ENCODE results near the gene UBL5. TPM values are rescaled to one million over a fixed set of nuclear protein-coding genes. Genes with fewer than 3 reads are reported as not detected.
A peak's percentile ranks its signal among the peaks of the same experiment; 100 is the strongest.
"Not testable (repeated sequence)": the region's sequence is repeated elsewhere in the genome, so short reads cannot be mapped to it uniquely, and the experiment has no call there.

The UBL5 gene
- total RNA-seq: 331 and 335 TPM in 2 replicates

DNA sequence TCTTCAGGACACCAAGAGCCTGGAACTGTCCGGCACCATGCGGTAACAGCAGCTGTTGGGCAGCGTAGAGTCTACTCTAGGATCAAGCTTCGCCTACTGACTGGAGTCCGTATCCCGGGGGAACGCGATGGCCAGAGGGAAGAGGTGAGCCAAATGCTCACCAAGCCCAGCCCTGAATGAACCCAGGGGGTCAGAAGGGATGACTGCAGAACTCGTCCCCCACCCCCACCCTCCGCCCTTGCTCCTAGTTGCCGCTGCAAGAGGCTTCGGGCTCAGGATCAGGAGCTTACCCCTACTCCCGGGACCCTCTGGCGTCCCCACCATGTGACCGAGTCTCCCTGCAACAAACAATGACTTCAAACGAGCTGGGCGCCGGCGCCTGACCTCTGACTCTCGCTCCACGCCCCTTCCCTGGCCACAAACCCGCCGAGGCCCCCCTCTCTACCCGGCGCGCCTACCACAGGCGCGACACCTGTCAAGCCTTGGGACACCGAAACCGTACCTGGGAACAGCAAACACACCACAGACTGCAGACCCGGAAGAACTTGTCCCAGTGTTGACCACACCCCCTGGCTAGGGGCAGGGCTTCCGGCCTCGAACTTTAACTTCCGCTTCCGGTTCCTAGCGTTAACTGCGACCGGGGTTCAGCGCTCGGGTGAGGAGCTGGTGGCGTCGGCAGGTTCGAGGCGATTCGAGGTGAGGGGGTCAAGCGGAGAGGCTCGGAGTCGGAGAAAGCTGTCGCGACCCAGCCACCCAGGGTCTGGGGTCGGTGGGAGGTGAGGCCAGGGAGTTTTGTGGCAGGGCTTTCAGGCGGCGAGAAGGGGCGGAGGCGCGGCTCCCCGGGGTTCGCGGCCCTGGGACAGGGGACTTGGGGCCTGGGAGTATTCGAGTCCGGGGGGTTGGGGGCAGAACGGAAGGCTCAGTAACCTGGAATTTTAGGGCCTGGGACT lies at the start of gene UBL5:
Gene UBL5 (plus strand): TSS at position 630 of the 950 bp plus-strand sequence. CDS start 420 bp downstream, outside the sequence.
- no peaks in the 10 kb centered on the region for H3K9me3 Mint-ChIP-seq
- peaks cover 14% of the 10 kb centered on the region for H3K4me1 Mint-ChIP-seq (ENCODE audit: low read depth)
- H3K27ac Mint-ChIP-seq: peak within 1 kb of the TSS; percentile 93
- peaks cover 29% of the 10 kb centered on the region for H3K36me3 Mint-ChIP-seq (ENCODE audit: low read depth)
- DNase-seq (ENCODE audit: low spot score): peak; percentile 86
- H3K27me3 Mint-ChIP-seq (ENCODE audit: low read depth): no peaks in the 10 kb centered on the region
- H3K4me3 Mint-ChIP-seq (ENCODE audit: low read depth): peak within 1 kb of the TSS; percentile 99
- intact Hi-C loops (cut with micrococcal nuclease): loop anchor here (1.0 kb wide), 1 partner anchor 8 kb away; the partner anchor contains the start of gene FBXL12

DNA sequence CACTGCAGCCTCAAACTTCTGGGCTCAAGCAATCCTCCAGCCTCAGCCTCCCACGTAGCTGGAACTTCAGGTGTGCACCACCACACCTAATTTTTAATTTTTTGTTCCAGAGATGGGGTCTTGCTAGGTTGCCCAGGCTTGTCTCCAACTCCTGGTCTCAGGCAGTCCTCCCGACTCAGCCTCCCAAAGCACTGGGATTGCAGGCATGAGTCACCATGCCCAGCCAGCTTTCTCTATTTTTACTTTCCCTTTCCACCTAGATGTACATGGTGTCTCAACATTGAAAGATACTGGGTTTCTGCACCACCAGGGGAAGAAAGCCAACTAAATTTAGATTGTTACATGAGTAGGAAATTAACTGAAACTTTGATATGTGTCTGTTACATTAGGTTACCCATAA lies 45.4 kb upstream of the UBL5 start:
- intact Hi-C loops (cut with micrococcal nuclease): no loop called here
- no peak overlapping the region for H3K27ac Mint-ChIP-seq
- peaks cover 16% of the 10 kb centered on the region for H3K4me1 Mint-ChIP-seq (ENCODE audit: low read depth)
- peaks cover 9% of the 10 kb centered on the region for H3K9me3 Mint-ChIP-seq
- H3K4me3 Mint-ChIP-seq (ENCODE audit: low read depth): no peak overlapping the region
- H3K27me3 Mint-ChIP-seq (ENCODE audit: low read depth): no peaks in the 10 kb centered on the region
- peaks cover 3% of the 10 kb centered on the region for H3K36me3 Mint-ChIP-seq (ENCODE audit: low read depth)
- no peak for DNase-seq (ENCODE audit: low spot score)

DNA sequence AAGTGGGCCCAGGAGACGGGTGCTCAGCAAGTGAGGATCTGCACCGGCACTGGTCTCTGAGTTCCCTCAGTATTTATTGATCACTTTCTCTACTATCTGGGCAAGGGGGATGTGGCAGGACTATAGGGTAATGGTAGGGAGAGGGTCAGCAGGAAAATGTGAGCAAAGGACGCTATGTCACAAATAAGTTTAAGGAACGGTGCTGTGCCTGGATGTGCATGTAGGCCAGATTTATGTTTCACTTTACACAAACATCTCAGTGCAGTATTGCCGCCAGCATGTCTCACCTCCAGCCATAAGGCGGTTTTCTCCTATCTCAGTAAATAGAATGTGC lies 43.6 kb upstream of the UBL5 start:
- H3K36me3 Mint-ChIP-seq (ENCODE audit: low read depth); DNase-seq (ENCODE audit: low spot score); intact Hi-C loops (cut with micrococcal nuclease); H3K27me3 Mint-ChIP-seq (ENCODE audit: low read depth); H3K9me3 Mint-ChIP-seq: not testable (repeated sequence)
- Mint-ChIP-seq H3K4me1 (ENCODE audit: low read depth) (peaks cover 16% of the 10 kb centered on the region), H3K27ac (peak overlapping the region; percentile 86), H3K4me3 (ENCODE audit: low read depth) (peak overlapping the region; percentile 1)

DNA sequence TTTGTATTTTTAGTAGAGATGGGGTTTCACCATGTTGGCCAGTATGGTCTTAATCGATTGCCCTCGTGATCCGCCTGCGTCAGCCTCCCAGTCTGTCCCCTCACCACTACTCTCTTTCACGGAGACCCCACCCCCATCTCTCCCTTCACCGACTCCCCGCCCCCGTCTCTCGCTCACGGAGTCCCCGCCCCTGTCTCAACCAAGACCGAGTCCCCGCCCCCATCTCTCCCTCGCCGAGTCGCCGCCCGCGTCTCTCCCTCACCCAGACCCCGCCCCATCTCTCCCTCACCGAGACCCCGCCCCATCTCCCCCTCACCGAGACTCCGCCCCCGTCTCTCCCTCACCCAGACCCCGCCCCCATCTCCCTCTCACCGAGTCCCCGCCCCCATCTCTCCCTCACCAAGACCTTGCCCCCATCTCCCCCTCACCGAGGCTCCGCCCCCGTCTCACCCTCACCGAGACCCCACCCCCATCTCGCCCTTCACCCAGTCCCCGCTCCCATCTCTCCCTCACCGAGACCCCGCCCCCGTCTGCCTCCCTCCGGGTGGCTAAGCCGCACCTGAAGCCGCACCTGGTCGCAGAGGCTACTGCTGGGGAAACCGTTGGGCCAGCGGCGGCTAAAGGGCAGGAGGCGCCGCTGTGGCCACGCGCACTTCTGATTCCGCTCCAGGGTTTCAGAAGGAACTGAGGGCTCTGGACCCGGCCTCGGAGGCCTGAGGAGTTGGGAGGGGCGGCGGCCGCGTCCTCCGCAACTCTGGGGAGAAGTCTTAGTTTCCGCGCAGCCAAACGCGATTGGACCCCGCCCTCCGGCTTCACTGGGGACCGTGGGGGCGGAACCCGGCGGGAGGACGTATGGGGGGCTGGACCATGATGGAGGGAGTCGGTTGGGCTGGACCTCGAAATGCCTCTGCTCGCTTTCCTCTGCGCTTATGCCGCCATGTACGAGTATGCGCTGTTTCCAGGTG lies 42.1 kb upstream of the UBL5 start:
- Mint-ChIP-seq H3K27ac (peak overlapping the region; percentile 86), H3K9me3 (no peaks in the 10 kb centered on the region), H3K27me3 (ENCODE audit: low read depth) (no peaks in the 10 kb centered on the region), H3K4me3 (ENCODE audit: low read depth) (peak overlapping the region; percentile 88), H3K36me3 (ENCODE audit: low read depth) (no peaks in the 10 kb centered on the region), H3K4me1 (ENCODE audit: low read depth) (peaks cover 22% of the 10 kb centered on the region)
- intact Hi-C loops (cut with micrococcal nuclease): loop anchor here (1.0 kb wide), 2 partner anchors 17 to 34 kb away; partner anchors contain the start of genes FBXL12 and ZNF846
- DNase-seq (ENCODE audit: low spot score): peak; percentile 92

DNA sequence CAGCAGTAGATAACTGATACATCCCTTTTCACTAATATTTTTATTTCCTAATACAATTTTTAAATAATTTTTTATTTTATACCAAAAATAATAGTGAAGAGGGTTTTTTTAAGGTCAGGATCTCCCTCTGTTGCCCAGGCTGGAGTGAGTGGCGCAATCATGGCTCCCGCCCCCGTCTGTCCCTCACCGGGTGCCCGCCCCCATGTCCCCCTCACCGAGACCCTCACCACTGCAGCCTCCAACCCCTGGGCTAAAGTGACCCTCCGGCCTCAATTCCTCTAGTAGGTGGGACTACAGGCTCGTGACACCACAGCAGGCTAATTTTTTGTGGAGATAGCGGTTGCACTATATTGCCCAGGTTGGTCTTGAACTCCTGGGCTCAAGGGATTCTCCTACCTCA lies 41.4 kb upstream of the UBL5 start:
- H3K27ac Mint-ChIP-seq: peak overlapping the region; percentile 86
- no peaks in the 10 kb centered on the region for H3K9me3 Mint-ChIP-seq
- H3K4me1 Mint-ChIP-seq (ENCODE audit: low read depth): peaks cover 24% of the 10 kb centered on the region
- intact Hi-C loops (cut with micrococcal nuclease): loop anchor here (1.0 kb wide), 1 partner anchor 33 kb away; the partner anchor contains the start of gene FBXL12
- DNase-seq (ENCODE audit: low spot score): no peak
- peak overlapping the region; percentile 88 for H3K4me3 Mint-ChIP-seq (ENCODE audit: low read depth)
- H3K36me3 Mint-ChIP-seq (ENCODE audit: low read depth): no peaks in the 10 kb centered on the region
- H3K27me3 Mint-ChIP-seq (ENCODE audit: low read depth): no peaks in the 10 kb centered on the region

DNA sequence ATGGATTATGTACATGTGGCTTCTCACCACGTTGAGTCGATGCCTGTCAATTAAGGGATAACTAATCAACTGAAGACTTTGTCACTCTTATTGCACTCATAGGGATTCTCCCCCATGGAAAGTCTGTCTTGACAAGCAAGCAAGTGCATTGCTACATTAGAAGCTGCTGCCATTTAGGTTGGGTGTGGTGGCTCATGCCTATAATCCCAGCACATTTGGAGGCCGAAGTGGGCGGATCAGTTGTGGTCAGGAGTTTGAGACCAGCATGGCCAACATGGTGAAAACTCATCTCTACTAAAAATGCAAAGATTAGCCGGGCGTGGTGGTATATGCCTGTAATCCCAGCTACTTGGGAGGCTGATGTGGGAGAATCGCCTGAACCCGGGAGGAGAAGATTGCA lies 40.9 kb upstream of the UBL5 start:
- peaks cover 27% of the 10 kb centered on the region for H3K4me1 Mint-ChIP-seq (ENCODE audit: low read depth)
- no peaks in the 10 kb centered on the region for H3K36me3 Mint-ChIP-seq (ENCODE audit: low read depth)
- no peak overlapping the region for H3K27ac Mint-ChIP-seq
- no peaks in the 10 kb centered on the region for H3K27me3 Mint-ChIP-seq (ENCODE audit: low read depth)
- H3K9me3 Mint-ChIP-seq: no peaks in the 10 kb centered on the region
- peak overlapping the region; percentile 13 for H3K4me3 Mint-ChIP-seq (ENCODE audit: low read depth)
- intact Hi-C loops (cut with micrococcal nuclease): loop anchor here (1.0 kb wide), 1 partner anchor 32 kb away; the partner anchor contains the start of gene FBXL12
- no peak for DNase-seq (ENCODE audit: low spot score)

DNA sequence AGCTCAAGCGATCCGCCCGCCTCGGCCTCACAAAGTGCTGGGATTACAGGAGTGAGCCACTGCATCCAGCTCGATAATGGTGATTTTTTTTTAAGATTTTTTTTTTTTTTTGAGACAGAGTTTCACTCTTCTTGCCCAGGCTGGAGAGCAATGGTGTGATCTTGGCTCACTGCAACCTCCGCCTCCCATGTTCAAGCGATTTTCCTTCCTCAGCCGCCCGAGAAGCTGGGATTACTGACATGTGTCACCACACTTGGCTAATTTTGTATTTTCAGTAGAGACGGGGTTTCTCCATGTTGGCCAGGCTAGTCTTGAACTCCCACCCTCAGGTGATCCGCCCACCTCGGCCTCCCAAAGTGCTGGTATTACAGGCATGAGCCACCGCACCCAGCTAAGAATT lies 39.1 kb upstream of the UBL5 start:
- H3K27me3 Mint-ChIP-seq (ENCODE audit: low read depth); H3K4me3 Mint-ChIP-seq (ENCODE audit: low read depth); DNase-seq (ENCODE audit: low spot score); H3K9me3 Mint-ChIP-seq; H3K36me3 Mint-ChIP-seq (ENCODE audit: low read depth); H3K27ac Mint-ChIP-seq; intact Hi-C loops (cut with micrococcal nuclease): not testable (repeated sequence)
- peaks cover 30% of the 10 kb centered on the region for H3K4me1 Mint-ChIP-seq (ENCODE audit: low read depth)

DNA sequence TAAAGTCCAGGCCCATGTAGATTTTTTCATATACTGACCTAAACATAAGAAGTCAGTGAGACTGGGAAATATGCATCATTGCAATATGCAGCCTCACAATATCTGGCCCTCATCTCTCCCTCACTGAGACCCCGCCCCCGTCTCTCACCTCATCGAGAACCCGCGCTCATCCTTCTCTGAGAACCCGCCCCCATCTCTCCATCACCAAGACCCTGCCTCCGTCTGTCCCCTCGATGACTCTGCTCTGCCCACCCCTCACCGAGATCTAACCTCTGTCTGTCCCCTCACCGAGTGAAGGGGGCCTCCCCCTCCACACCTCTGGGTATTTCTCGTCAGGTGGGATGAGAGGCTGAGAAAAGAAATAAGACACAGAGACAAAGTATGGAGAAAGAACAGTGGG lies 38.7 kb upstream of the UBL5 start:
- H3K9me3 Mint-ChIP-seq: no peaks in the 10 kb centered on the region
- peaks cover 6% of the 10 kb centered on the region for H3K36me3 Mint-ChIP-seq (ENCODE audit: low read depth)
- H3K4me3 Mint-ChIP-seq (ENCODE audit: low read depth): no peak overlapping the region
- intact Hi-C loops (cut with micrococcal nuclease): no loop called here
- DNase-seq (ENCODE audit: low spot score): no peak
- no peak overlapping the region for H3K27ac Mint-ChIP-seq
- H3K4me1 Mint-ChIP-seq (ENCODE audit: low read depth): peaks cover 28% of the 10 kb centered on the region
- H3K27me3 Mint-ChIP-seq (ENCODE audit: low read depth): no peaks in the 10 kb centered on the region

DNA sequence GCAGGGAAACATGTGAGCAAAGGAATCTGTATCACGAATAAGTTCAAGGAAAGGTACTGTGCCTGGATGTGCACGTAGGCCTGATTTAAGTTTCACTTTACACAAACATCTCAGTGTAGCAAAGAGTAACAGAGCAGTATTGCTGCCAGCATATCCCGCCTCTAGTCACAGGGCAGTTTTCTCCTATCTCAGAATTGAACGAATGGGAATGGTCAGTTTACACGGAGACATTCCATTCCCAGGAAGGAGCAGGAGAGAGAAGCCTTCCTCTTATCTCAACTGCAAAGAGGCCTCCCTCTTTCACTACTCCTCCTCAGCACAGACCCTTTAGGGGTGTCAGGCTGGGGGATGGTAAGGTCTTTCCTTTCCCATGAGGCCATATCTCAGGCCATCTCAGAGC lies 38.1 kb upstream of the UBL5 start:
- DNase-seq (ENCODE audit: low spot score); H3K4me3 Mint-ChIP-seq (ENCODE audit: low read depth); H3K9me3 Mint-ChIP-seq; H3K27me3 Mint-ChIP-seq (ENCODE audit: low read depth); intact Hi-C loops (cut with micrococcal nuclease); H3K27ac Mint-ChIP-seq; H3K36me3 Mint-ChIP-seq (ENCODE audit: low read depth): not testable (repeated sequence)
- H3K4me1 Mint-ChIP-seq (ENCODE audit: low read depth): peaks cover 23% of the 10 kb centered on the region

DNA sequence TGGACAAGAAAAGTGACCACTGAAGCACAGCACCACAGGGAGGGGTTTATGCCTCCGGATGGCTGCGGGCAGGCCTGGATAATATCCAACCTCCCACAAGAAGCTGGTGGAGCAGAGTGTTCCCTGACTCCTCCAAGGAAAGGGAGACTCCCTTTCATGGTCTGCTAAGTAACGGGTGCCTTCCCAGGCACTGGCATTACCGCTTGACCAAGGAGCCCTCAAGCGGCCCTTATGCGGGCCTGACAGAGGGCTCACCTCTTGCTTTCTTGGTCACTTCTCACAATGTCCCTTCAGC lies 36.7 kb upstream of the UBL5 start:
- H3K27ac Mint-ChIP-seq: peak overlapping the region; percentile 87
- peaks cover 19% of the 10 kb centered on the region for H3K4me1 Mint-ChIP-seq (ENCODE audit: low read depth)
- H3K9me3 Mint-ChIP-seq; H3K36me3 Mint-ChIP-seq (ENCODE audit: low read depth); H3K27me3 Mint-ChIP-seq (ENCODE audit: low read depth); DNase-seq (ENCODE audit: low spot score): not testable (repeated sequence)
- intact Hi-C loops (cut with micrococcal nuclease): loop anchor here (1.0 to 5.0 kb wide), 4 partner anchors 23 to 584 kb away; partner anchors contain the start of genes ZNF561 and ZNF846
- peak overlapping the region; percentile 82 for H3K4me3 Mint-ChIP-seq (ENCODE audit: low read depth)

DNA sequence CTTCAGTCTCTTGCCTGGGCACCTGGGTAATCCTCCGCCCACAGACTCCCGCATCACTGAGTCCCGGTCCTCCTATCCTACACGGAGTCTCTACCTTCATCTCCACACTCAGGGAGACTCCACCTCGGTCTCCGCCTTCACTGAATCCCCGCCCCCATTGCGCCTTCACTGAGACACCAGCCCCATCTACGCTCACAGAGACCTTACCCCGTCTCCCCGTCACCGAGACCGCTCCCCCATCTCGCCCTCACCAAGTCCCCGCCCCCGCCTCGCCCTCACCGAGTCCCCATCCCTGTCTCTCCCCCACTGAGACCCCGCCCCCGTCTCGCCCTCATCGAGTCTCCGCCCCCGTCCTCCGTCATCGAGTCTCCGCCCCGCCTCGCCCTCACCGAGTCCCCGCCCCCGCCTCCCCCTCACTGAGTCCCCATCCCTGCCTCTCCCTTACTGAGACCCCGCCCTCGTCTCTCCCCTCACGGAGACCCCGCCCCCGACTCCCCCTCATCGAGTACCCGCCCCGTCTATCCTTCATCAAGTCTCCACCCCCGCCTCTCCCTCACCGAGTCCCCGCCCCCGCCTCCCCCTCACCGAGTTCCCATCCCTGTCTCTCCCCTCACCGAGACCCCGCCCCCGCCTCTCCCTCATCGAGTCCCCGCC lies 36.0 kb upstream of the UBL5 start:
- H3K4me1 Mint-ChIP-seq (ENCODE audit: low read depth): peaks cover 23% of the 10 kb centered on the region
- H3K9me3 Mint-ChIP-seq: no peaks in the 10 kb centered on the region
- intact Hi-C loops (cut with micrococcal nuclease): loop anchor here (1.0 to 5.0 kb wide), 6 partner anchors 23 to 584 kb away; partner anchors contain the start of genes FBXL12, ZNF121, ZNF561 and ZNF846
- peak; percentile 87 for DNase-seq (ENCODE audit: low spot score)
- H3K36me3 Mint-ChIP-seq (ENCODE audit: low read depth): peaks cover 6% of the 10 kb centered on the region
- no peaks in the 10 kb centered on the region for H3K27me3 Mint-ChIP-seq (ENCODE audit: low read depth)
- peak overlapping the region; percentile 82 for H3K4me3 Mint-ChIP-seq (ENCODE audit: low read depth)
- H3K27ac Mint-ChIP-seq: peak overlapping the region; percentile 93
